Dermis lymphatic vessel endothelial cell (primary cell): ENCODE results near the gene PADI6. TPM values are rescaled to one million over a fixed set of nuclear protein-coding genes. Genes with fewer than 3 reads are reported as not detected.

Experiments
- total RNA-seq: library from RNA; depleted of rRNA; stranded (reverse); fragments of >200 nt; gene quantifications from 2 replicates; pipeline ENCODE4 v1.2.1, GENCODE V29; 2014

The PADI6 gene
- total RNA-seq: not detected in 2 replicates

GRCh38 chr1:17371896-17372295, at the start of gene PADI6:
Gene PADI6 (plus strand): TSS chr1:17372196. CDS start chr1:17372246, 50 bp downstream.

GRCh38 chr1:17439250-17440073, 67.5 kb downstream of the PADI6 start, which contains the start of gene RCC2:
Gene RCC2 (minus strand): TSS chr1:17439677. CDS start chr1:17438514, 1,163 bp downstream.

Other genes with a start within 250 kb of the PADI6 start
- gene PADI1, start 167.1 kb upstream of the PADI6 start, total RNA-seq: 0.09 and 0.11 TPM in 2 replicates
- gene PADI3, start 123.1 kb upstream of the PADI6 start, total RNA-seq: not detected in 2 replicates
- not detected in 2 replicates for gene PADI4, start 64.0 kb upstream of the PADI6 start, total RNA-seq
- gene RCC2, start 67.5 kb downstream of the PADI6 start, total RNA-seq: 64.2 and 75.7 TPM in 2 replicates
- gene ARHGEF10L, start 167.5 kb downstream of the PADI6 start, total RNA-seq: 0.69 and 0.76 TPM in 2 replicates